Sigmoid colon (tissue), 3 donors: ENCODE measurements around the gene WNK2.

ENCODE experiments used
- POLR2A ChIP-seq, 2 donors: fragments of 450-650 bp; IDR thresholded peaks; one replicate each; pipeline ENCODE4 v1.6.1; 2016; ENCODE audit warnings: antibody characterized with exemption in 2 of 2, mild to moderate bottlenecking in 2 of 2, moderate library complexity in 2 of 2
- TF ChIP-seq, protein P1 (sequence below), 4 experiments: fragments of 450-650 bp in 3 of 4; fragments of 200-600 bp in 1 of 4; IDR thresholded peaks; one replicate each; pipeline ENCODE4 v1.5.1; 2016 to 2019; ENCODE audit warnings: antibody characterized with exemption in 4 of 4, mild to moderate bottlenecking in 3 of 4, moderate library complexity in 2 of 4

DNA sequence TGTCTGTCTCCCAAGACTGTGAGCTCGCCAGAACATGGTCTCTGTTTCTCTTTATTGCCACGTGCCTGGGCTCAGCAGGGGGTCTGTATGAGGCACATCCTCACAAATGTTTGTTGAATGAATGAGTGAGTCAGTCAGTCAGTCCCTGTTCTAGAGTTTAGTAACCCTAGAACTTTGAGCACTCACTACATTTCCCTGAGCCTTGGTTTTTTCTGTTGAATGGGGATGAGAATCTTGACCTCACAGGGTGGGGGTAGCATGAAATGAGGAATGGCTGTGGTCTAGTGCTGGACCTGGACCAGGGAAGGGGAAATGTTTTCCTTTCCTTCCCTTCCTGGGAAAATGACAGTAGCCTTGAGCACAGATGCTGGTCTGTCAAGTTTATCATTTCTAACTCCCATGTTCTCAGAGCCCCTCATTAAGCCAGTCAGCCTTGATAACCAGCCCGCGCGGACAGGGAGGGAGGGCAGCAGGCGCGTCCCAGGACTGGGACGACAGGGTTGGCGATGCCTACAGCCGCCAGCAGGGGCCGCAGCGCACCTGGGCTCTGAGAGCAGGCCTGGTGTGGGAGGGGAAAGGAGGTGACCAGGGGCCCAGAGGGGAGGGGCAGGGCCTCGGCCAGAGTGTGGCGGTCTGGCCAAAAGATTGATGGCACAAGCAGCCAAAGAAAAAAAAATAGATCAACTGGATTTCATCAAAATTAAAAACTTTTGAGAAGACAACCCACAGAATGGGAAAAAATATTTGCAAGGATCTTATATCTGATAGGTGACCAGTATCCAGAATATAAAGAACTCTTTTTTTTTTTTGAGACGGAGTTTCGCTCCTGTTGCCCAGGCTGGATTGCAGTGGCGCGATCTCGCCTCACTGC lies 24.1 kb upstream of the WNK2 start:
- TF ChIP-seq POLR2A (IDR thresholded peaks at IDR 0.05), result no peak
- TF ChIP-seq, protein P1, sequence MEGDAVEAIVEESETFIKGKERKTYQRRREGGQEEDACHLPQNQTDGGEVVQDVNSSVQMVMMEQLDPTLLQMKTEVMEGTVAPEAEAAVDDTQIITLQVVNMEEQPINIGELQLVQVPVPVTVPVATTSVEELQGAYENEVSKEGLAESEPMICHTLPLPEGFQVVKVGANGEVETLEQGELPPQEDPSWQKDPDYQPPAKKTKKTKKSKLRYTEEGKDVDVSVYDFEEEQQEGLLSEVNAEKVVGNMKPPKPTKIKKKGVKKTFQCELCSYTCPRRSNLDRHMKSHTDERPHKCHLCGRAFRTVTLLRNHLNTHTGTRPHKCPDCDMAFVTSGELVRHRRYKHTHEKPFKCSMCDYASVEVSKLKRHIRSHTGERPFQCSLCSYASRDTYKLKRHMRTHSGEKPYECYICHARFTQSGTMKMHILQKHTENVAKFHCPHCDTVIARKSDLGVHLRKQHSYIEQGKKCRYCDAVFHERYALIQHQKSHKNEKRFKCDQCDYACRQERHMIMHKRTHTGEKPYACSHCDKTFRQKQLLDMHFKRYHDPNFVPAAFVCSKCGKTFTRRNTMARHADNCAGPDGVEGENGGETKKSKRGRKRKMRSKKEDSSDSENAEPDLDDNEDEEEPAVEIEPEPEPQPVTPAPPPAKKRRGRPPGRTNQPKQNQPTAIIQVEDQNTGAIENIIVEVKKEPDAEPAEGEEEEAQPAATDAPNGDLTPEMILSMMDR (IDR thresholded peaks at IDR 0.05), result peak; percentile 92 to 98 (median 97)
